NCI-H510A treated with DMSO at 0.1 percent for 48 hours (cell line): ENCODE measurements around the gene RNF220.

Experiments used
- DNase-seq: peaks from one replicate; lab custom pipeline; 2025; lab: John Stamatoyannopoulos, UW

Gene RNF220

DNA sequence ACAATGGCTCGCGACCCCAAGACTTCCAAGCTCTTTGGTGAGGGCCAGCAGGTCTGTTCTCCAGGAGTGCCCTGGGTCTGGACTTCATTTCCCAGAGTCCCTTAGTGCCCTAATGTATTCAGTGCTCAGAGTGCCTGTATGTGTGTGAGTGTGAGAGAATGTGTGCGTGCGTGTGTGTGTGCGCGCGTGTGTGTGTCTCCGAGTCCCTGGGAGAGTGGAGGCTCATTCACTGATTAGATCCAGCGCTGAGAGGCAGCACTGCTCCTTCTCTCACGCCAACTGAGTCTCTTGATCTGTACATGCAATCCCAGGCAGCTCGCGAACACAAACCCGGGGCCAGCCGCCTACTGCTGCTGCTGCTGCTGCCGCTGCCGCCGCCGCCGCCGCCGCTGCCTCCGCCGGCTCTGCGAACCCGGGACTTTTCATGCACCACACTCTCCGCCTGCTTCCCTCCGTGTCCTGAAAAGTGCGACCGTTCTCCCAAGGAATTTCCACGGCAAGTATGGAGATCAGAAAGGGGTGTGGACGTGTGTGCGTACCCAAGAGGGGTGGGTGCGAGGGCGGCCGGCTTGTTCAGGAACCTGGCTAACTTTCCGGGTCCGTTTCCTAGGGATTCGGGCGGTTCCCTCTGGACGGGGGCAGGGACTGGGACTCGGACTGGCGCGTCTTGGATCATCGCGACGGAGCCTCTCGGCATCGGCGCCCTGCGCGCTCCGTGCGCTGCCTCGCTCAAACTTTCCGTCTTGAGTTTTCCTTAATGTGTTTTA is at the start of gene RNF220:
Gene RNF220, plus strand, starts transcription at position 225 of the 767 bp plus-strand sequence.
- DNase-seq, result peak; percentile 99

DNA sequence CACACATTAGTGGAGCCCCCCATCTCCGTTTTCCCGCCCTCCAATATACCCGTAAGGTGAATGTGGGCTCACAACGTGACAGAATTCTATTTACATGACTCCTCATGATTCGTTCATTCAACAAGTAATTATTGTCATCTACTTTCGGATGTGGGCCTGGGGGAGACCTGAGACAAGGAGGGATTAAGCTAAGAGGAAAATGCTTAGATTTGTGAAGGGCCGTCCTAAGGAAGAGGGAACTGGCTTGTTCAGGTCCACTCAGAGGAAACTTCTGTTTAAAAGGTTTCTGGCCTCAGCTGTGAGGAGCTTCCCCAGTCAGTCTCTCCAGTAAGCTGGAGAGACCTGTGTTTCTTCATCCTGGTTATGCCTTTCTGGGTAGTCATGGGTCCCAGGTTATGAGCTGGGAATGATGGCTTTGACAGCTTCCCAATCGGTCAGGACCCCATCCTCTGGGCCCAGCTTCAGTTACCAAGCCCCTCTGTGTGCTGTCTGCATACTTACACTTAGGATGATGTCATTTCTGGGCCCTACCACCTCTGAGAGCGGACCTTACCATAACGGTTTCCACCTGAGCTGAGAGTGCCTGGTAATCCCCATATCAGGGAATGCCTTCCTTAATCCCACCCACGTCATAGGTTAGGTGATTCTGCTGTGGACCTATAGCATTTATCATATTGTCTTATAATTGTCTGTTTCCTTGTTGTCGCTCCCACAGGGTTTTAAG is 49.3 kb upstream of the RNF220 start:
- peak; percentile 98 for DNase-seq

DNA sequence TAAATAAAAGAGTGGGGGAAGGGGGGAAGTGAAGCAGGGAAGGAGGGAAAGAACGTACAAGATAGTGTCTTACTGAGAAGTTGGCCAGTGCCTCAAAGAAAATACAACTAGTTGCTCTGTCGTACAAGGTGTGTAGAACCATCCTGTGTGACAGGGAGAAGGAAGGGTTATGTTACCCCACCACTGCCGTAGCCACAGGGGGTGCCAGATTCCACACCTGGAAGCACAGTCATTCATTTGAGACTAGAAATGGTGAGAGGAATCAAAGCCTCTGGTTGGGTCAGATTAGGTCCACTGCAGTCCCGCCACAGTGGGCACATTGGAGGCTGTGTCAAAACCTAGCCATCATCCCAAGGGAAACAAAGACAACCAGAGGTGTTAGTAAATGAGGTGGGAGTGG is 47.3 kb upstream of the RNF220 start:
- DNase-seq, result no peak

DNA sequence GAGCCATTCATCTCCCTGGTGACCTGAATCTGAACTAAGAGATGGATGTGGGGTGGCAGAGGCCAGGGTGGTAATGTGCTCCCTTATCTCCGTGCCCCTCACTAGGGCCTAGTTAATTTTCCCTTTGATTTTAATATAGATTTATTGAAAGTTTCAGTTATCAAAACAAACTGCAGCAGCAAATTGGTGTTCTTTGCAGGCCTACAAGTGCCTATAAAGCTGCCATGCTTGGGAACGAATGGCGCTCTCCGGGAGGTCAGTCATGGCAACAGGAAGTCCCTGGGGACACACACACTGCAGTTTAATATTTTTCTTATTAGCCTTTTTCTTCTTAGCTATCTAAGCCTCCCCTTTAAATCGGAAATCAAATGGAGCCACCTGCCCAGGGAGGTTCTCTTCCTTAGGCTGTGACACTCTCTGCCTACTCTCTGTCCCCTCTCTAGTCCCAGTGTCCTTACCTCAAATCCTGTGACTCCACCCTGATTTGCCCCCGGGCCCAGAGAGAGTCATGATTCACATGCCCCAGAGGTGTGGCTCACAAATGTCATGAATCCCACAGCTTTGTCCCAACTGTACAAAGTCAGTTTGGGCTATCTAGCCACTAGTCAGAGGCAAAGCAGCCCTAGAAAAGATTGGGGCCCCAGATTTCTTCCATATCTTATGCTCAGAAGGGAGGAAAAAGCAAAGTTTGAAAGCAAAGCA is 45.7 kb upstream of the RNF220 start:
- no peak for DNase-seq

DNA sequence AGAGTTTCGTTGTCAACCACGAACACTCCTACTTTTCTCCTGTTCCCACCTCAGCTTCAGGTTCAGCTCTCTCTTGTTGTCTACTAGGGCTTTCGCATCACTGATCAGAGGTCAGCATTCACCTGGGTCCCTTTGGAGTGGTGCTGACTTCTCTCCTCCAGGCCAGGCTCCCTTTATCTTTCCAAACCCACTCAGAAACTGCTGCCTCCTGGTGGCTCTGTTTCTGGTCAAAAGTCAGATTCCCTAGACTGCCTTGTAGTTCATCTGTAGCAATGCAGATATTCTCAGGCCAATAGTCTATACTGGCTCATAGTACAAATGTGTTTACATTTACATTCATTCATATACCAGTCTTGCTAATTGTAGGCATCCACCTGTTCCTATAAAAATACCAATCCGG is 43.6 kb upstream of the RNF220 start:
- no peak for DNase-seq

DNA sequence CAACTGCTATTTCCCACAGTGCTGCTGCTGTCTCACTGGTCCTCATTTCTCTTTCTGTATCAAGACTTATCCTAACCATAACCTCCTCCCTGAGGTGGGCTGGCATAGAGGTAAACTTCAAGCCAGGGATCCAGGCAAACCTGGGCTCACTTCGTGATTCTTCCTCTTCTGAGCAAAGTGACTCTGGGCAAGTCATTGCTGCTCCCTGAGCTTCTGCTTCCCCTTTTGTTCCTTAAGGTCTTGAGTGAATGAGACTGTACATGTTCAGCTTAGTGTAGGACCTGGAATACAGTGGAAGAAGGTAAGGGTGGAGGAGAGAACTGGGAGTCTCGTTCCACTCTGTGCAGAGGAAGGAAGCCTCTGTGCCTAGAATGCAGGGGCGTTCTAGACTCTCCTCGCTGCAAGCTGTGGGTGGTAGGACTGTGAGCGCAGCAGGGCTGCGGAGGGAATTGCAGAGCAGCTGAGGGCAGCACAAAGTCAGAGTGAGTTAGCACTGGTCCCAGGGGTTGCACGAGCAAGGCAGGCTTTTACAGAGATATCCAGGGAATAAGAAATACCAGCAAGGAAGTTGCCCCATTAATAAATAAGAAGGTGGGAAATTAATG is 38.6 kb upstream of the RNF220 start:
- no peak for DNase-seq

DNA sequence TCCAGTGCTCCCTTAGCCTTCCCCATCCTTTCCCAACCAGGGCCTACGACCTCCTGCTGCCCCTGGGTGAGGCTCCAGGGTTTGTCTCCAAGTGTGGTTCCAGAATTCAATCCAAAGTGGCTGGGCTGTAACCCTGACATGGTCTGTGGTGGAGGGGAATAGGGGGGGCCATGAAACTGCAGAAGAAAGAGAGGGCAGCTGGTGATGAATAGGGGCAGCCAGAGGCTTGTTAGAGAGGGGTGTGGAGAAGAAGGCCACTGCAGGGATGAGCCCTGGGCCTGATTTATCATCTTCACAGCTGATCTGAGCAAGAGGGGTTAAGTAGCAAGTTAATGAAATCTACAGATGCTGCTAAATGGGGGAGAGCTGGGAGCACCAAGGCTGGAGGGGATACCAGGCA is 37.1 kb upstream of the RNF220 start:
- DNase-seq, result no peak

DNA sequence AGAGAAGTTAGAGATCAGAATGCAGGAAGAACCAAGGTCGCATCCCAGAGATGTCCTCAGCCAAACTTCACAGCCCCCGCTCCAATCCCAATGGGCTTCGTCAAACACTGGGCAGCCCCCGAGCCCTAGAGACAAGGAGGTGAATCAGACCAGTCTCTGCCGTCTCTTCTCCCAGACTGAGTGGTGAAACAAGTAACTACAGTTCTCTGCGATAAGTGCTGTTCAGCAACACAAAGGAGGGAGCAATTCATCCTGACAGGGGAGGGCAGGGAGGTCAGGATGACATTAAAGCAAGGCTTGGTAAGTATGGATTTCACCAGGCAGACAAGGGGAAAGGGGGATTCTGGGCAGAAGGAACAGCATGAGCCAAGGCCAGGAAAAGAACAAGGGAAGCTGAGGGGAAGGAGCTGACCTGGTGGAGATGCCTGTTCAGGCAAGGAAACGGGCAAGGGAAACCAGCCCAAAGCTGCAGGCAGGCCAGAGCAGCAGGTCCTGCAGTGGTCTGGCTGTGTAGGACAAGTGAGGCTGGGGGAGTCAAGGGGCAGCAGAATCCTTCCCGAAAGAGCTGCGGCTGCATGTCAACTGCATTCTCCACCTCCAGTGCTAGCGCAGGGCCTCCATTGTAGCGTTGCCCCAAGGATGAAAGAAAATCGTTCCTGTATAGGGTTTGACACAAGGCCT is 36.4 kb upstream of the RNF220 start:
- DNase-seq, result no peak

DNA sequence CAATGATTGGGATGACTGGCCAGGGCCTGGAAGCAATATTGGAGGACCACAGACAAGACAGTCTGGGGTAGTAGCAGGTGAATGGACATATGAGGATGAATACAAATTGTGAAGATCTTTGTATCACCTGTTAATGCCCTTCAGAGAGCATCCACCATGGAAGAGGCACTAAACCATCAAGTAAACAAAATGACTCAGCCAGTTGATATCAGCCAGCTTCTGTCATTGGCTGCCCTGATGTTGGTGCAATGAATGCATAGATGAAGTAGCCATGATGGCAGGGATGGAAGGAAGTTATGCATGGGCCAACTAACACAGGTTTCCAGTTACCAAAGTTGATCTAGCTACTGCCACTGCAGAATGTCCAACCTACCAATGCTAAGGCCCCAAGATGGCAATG is 33.8 kb upstream of the RNF220 start:
- peak; percentile 96 for DNase-seq

DNA sequence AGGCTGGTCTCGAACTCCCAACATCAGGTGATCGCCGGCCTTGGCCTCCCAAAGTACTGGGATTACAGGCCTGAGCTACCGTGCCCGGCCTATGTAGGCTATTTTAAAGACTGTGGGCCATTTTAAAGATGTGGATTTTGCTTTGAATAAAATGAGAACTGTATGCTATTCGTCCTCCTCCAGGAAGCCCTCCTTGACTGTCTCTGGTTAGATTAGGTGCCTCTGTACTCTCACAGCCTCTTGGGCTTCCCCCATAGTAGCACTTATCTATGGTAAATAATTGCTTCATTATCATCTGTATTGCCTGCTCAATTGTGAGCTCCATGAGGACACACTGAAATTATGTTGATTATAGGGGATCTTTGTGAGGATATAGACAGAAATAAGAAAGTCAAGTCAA is 29.5 kb upstream of the RNF220 start:
- DNase-seq, result no peak

DNA sequence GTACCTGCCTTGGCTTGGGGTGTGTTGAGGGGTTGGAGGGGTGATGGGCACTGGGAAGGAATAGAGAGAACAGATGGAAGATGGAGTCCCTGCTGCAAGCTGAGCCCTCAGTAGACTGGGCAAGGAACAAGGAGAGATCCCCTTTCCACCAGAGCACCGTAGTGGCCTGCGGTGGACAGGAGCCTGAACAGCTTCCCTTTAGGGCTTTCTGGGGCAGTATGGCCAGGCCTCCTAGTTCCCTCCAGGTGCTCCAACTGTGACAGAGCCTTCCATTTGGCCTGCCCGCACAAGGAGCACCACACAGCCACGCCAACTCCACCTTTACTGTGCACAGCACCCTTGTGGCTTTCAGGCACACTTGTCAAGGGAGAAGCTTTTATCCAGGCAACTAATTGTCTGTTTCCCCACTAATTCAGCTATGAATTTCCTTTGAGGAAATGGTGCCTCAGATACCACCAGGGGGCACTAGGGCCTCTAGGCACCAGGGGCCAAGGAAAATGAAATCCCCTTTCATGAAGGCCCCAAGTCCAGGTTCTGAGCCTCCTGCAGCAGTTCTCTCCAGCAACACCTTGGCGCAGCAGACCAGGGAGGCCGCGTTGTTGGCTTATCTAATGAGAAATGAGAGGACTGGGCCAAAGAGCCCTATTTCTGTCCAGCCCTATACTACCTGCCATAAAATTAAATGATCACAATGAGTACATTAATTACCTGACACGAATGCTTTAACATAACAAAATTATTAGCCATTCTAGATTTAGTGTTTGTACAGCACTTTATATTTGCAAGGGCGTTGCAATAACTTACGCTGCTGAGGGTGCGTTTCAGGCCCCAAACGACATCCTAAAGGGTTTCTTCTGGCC is 26.9 kb upstream of the RNF220 start:
- DNase-seq, result peak; percentile 96

DNA sequence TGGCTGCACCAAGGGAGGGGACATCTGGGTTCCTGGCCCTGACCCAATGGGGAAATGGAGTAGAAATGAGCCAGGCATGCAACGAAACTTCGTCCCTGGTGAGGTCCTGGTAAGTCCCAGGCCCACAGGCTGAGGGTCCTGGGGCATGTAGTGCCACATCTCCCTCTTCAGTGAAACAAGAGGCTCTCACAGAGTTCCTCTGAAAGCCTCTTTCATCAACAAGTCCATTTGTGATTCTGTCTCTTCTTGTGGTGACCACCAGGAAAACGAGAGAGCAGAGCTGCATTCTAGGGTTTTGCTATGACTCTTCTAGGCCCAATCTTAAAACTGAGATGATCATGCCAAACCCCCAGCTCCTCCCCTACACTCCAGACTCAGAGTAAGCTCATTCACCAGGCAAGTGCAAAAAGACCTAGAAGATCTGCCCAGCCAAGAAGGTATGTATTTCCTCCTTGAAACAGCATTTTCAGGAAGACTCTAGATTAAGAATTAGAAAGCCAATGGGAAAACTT is 24.3 kb upstream of the RNF220 start:
- no peak for DNase-seq

DNA sequence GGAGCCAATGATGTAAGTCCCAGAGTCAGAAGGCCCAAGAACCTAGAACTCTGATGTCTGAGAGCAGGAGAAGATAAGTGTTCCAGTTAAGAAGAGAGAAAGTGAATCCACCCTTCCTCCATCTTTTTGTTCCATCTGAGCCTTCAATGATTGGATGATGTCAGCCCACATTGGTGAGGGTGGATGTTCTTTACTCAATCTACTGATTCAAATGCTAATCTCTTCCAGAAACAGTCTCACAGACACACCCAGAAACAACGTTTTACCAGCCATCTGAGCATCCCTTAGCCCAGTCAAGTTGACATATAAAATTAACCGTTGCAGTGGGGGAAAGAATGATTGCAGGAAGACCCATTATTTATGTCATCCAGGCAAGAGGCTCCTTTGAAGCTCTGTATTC is 16.5 kb upstream of the RNF220 start:
- no peak for DNase-seq

DNA sequence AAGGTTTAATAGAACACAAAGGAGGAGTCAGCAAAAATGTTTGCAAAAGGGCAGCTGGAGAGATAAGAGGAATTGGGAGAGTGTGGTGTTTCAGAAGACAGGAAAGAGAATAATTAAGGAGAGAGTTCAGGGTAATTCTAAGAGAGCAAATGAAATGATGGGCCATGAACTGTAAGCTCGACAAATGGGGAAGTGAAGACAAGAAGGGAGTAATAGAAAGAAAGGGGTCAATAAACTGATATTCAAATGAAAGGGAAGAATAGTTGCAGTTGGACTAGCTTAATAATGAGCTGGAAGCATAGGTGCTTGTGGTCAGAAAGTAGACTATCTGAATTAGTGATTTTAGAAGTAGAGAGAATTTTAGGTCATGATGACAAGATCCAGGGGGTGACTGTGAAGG is 15.6 kb upstream of the RNF220 start:
- DNase-seq, result no peak

DNA sequence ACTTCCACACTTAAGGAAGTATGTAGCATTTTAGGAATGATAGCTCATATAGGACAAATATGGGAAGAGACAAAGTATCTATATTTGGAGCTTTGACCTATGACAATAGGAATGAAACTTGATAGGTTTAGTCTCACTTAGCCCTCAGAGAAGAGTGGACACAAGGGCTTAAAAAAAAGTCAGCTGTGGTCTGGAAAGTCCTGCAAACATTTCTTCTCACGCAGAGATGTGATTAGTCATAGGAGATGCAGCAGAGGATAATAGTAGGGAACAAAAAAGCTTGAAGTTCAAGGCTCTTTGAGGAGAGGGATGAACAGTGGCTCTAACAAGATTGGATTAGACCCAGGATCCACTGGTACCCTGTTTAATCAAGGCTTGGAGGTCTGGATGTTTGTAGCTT is 14.8 kb upstream of the RNF220 start:
- peak; percentile 46 for DNase-seq

DNA sequence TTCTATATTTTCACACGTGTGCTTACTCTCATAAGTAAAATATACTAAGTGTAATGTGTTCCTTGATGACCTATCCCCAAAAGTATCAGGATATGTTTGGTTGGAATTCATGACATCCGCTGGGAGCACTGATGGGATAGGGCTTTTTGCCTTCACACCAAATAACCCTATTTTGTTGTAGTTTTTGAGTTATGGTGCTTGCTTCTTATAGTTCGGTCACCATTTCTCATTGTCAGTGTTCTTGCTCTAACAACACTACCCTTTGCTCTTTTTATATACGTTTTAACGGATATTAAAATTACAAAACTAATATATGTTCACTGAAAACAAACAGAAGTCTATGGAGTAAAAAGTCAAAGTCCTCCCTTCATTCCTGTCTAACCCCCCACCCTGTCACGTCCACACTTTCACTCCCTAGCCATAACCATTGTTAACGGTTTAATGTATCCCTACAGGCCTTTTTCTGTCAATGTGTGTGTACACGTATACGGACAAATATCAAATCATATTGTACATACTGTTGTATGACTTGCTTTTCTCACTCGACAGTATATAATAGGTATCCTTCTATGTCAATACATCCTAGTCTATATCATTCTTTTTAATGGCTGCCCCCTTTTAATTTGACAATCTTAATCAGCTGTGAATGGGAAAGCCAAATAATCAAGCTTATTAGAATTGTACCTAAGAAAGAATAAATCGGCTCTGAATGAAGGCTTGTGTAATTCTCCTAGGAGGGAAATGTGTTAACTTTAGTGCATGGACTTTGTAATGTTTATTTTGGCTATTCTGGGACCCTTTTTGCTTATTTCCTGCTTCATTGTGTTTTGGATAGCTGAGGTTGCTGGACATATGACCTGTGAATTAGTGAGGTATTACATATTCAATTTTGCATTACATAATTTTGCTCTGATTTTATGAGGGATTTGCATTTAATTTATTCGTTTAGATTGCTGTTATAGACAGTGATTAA is 3.5 kb upstream of the RNF220 start:
- no peak for DNase-seq

DNA sequence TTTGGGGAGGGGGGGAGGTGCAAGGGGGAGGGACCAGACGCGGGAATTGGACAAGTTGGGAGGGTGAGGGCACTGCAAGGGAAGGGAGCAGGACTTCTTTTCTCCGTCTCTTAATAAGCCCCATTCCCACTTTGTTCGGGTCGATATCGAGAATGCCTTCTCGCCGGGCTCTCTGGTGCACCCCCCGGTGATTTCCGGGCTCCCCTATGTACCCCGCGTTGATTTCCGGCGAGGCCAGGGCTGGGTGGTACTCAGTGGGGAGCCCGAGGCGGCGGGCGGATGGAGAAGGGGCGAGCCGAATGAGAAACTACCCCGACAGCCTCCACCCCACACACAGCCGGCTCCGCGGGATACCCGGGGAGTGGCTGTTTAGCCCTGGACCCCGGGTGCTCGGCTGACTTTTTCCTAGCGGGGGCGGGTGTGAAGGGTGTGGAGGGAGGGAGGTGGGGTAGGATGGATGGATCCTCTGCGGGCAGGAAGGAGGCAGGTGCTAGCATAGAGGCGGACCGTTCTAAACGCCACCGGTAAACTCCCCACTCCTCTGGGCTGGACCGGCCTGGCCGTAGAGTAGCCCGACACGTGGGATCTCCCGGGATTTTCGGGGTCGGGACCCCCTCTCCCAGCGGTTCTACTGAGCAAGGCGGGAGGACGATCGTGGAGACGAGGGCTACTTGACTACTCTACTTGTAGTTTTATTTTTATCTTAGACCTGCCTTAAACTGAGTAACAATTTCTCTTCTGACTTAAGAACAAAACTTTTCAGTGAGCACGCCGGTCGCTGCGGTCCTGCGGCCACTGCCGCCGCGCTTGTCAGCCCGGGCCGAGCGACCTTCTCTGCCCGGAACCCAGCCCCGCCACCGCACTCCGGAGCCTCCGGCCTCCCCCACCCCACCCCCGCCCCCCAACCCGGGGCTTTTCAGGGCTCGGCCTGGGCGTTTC is 1.0 kb downstream of the RNF220 start:
- DNase-seq, result peak; percentile 91

DNA sequence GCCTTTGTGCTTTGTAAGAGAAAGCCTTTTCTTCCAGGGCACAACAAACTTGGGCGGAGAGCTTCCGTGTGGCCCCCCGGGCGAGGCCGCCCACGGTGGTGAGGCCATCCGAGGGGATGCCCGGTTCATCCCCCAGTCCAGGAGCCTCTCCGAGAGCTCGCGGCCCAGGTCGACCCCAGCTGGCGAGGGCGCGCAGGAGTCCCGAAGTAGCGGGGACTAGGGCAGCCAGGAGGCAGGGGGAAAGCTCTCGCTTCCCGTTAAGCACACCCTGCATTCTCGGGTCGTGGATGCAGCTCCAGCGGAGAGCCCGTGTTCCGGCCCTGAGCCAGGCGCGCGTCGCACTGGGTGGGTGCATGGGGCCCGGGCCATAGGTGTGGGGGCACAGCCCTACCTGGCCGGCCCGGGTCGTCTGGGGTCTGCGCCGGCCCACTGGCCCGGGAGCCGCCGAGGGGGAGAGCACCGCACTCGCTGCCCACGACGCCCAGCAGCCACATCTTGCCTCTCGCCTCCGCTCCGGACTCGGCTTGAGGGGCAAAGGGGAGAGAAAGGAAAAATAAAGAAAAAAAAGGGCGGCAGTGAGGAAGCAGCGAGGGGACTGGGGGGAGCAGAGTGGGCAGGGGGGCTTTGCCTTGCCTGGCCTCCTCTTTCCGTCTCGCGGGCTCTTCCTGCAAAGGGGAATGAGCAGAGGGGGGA is 1.8 kb downstream of the RNF220 start:
- DNase-seq, result no peak
